HepG2 (cell line): ENCODE measurements around the gene WNK1.

ENCODE experiments used
- ATF2 ChIP-seq: sonication (generic); formaldehyde crosslinking; IDR thresholded peaks from 2 replicates; pipeline ENCODE4 v1.4.0; 2020; ENCODE audit warnings: missing genetic modification reagents
- CTCF ChIP-seq: sonication (generic); formaldehyde crosslinking; IDR thresholded peaks from 2 replicates; pipeline ENCODE4 v1.5.0; 2020; ENCODE audit warnings: mild to moderate bottlenecking, missing genetic modification reagents, moderate library complexity
- EP300 ChIP-seq, 3 experiments: sonication (generic) in 1 of 3; formaldehyde crosslinking in 1 of 3; IDR thresholded peaks; 2 replicates each; pipeline versions ENCODE4 v1.5.1 to v1.6.1; 2011 to 2020; ENCODE audit warnings: low read depth in 2 of 3, low read length in 2 of 3, borderline replicate concordance in 1 of 3, improper control_type of control experiment in 1 of 3, mild to moderate bottlenecking in 1 of 3, missing genetic modification reagents in 1 of 3, moderate library complexity in 1 of 3
- HDAC1 ChIP-seq: sonication (generic); formaldehyde crosslinking; IDR thresholded peaks from 2 replicates; pipeline ENCODE4 v1.5.1; 2020; ENCODE audit warnings: mild to moderate bottlenecking, missing genetic modification reagents
- HNRNPLL ChIP-seq: fragments of 200-400 bp; formaldehyde crosslinking; IDR thresholded peaks from 2 replicates; pipeline ENCODE4 v1.6.1; 2017; ENCODE audit warnings: mild to moderate bottlenecking, low read depth, low read length; ENCODE audit not compliant: poor library complexity, severe bottlenecking
- NFAT5 ChIP-seq: sonication (generic); formaldehyde crosslinking; IDR thresholded peaks from 2 replicates; pipeline ENCODE4 v1.4.0; 2020; ENCODE audit warnings: missing genetic modification reagents
- PBX3 ChIP-seq: sonication (generic); formaldehyde crosslinking; IDR thresholded peaks from 2 replicates; pipeline ENCODE4 v1.8.1; 2023; ENCODE audit warnings: missing genetic modification reagents, inconsistent platforms, borderline replicate concordance
- YY1 ChIP-seq: IDR thresholded peaks from 2 replicates; pipeline ENCODE4 v1.6.1; 2011; ENCODE audit warnings: low read length, low read depth, moderate library complexity, mild to moderate bottlenecking; ENCODE audit not compliant: insufficient read depth, insufficient replicate concordance
- ZHX1 ChIP-seq: sonication (generic); formaldehyde crosslinking; IDR thresholded peaks from 2 replicates; pipeline ENCODE4 v1.8.1; 2022; ENCODE audit warnings: low read depth, mild to moderate bottlenecking, missing genetic modification reagents
- ZNF644 ChIP-seq: IDR thresholded peaks from 2 replicates; pipeline ENCODE4 v1.6.1; 2016; ENCODE audit warnings: low read depth
- ZNF660 ChIP-seq: sonication (generic); formaldehyde crosslinking; IDR thresholded peaks from 2 replicates; pipeline ENCODE4 v1.5.1; 2020; ENCODE audit warnings: mild to moderate bottlenecking, low read depth, missing genetic modification reagents, borderline replicate concordance
- ZNF780A ChIP-seq: sonication (generic); formaldehyde crosslinking; IDR thresholded peaks from 2 replicates; pipeline ENCODE4 v1.8.0; 2022; ENCODE audit warnings: mild to moderate bottlenecking, missing genetic modification reagents, moderate library complexity

GRCh38 chr12:750366-751191 lies 1.8 kb upstream of the WNK1 start:
- TF ChIP-seq EP300 (IDR thresholded peaks at IDR 0.05; ENCODE audit: low read depth in 2 of 2, low read length in 2 of 2) = no peak
- TF ChIP-seq EP300 (CRISPR knock-in tag; IDR thresholded peaks at IDR 0.05; ENCODE audit: borderline replicate concordance) = no peak
- no peak for TF ChIP-seq ZHX1 (CRISPR knock-in tag)
- no peak for TF ChIP-seq NFAT5 (CRISPR knock-in tag)
- no peak for TF ChIP-seq ZNF780A (CRISPR knock-in tag)
- no peak for TF ChIP-seq CTCF (CRISPR knock-in tag)
- TF ChIP-seq ATF2 = no peak
- no peak for TF ChIP-seq HDAC1 (CRISPR knock-in tag)
- no peak for TF ChIP-seq HNRNPLL
- TF ChIP-seq ZNF644 (CRISPR knock-in tag) = no peak
- TF ChIP-seq PBX3 = no peak
- no peak for TF ChIP-seq ZNF660 (CRISPR knock-in tag)
- no peak for TF ChIP-seq YY1
